HL-60 (cell line): Measurements from ENCODE around the gene CXXC5.

ENCODE experiments used
- CTCF ChIP-seq: IDR thresholded peaks from one replicate; pipeline ENCODE4 v1.5.1; 2011; ENCODE audit warnings: low read length, control low read depth, inconsistent platforms; ENCODE audit not compliant: insufficient read depth
- GABPA ChIP-seq: IDR thresholded peaks from 2 replicates; pipeline ENCODE4 v1.6.1; 2012; ENCODE audit warnings: low read depth
- POLR2AphosphoS5 ChIP-seq: IDR thresholded peaks from 2 replicates; pipeline ENCODE4 v1.6.1; 2012; ENCODE audit warnings: low read depth
- REST ChIP-seq: IDR thresholded peaks from 2 replicates; pipeline ENCODE4 v1.6.1; 2012; ENCODE audit warnings: low read depth; ENCODE audit not compliant: insufficient replicate concordance
- SPI1 ChIP-seq: IDR thresholded peaks from 2 replicates; pipeline ENCODE4 v1.6.1; 2012; ENCODE audit warnings: low read depth, mild to moderate bottlenecking, borderline replicate concordance

GRCh38 chr5:139660105-139660922 lies 12.2 kb downstream of the CXXC5 start:
- TF ChIP-seq CTCF (no peak), POLR2AphosphoS5 (peak; percentile 39; the same call in 1 of the 2 replicates), REST (no peak), GABPA (no peak), SPI1 (no peak)
